PC-9 (cell line): ENCODE data around the gene ZCRB1.
"Not testable (repeated sequence)": the region's sequence is repeated elsewhere in the genome, so short reads cannot be mapped to it uniquely, and the experiment has no call there.

Experiments used
- EZH2 ChIP-seq: fragments of 200-600 bp; sonication (generic); IDR thresholded peaks from 2 replicates; pipeline ENCODE4 v1.8.0; 2017; ENCODE audit warnings: antibody characterized with exemption, low read depth
- TF ChIP-seq, protein P1 (sequence below): fragments of 200-600 bp; sonication (generic); conservative IDR thresholded peaks from 2 replicates; pipeline ENCODE4 v1.6.1; 2017; ENCODE audit warnings: mixed run types, antibody characterized with exemption, mild to moderate bottlenecking, moderate library complexity

DNA sequence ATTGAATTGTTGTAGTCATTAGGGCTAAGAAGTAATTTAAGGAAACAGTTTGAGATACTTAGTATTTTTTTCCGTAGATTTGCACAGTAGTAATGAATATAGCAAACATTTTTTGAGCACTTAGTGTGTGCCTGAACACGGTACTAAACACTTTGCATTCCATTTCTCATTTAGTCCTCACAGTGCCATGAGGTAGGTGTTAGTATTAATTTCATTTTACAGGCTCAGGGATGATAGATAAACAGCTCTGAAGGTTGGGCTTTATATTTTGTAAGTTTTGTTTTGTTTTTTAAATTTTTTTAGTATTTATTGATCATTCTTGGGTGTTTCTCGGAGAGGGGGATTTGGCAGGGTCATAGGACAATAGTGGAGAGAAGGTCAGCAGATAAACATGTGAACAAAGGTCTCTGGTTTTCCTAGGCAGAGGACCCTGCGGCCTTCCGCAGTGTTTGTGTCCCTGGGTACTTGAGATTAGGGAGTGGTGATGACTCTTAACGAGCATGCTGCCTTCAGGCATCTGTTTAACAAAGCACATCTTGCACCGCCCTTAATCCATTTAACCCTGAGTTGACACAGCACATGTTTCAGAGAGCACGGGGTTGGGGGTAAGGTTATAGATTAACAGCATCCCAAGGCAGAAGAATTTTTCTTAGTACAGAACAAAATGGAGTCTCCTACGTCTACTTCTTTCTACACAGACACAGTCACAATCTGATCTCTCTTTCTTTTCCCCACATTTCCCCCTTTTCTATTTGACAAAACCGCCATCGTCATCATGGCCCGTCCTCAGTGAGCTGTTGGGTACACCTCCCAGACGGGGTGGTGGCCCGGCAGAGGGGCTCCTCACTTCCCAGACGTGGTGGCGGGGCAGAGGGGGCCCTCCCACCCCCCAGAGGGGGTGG, 23.5 kb upstream of the ZCRB1 start:
- TF ChIP-seq, protein P1, sequence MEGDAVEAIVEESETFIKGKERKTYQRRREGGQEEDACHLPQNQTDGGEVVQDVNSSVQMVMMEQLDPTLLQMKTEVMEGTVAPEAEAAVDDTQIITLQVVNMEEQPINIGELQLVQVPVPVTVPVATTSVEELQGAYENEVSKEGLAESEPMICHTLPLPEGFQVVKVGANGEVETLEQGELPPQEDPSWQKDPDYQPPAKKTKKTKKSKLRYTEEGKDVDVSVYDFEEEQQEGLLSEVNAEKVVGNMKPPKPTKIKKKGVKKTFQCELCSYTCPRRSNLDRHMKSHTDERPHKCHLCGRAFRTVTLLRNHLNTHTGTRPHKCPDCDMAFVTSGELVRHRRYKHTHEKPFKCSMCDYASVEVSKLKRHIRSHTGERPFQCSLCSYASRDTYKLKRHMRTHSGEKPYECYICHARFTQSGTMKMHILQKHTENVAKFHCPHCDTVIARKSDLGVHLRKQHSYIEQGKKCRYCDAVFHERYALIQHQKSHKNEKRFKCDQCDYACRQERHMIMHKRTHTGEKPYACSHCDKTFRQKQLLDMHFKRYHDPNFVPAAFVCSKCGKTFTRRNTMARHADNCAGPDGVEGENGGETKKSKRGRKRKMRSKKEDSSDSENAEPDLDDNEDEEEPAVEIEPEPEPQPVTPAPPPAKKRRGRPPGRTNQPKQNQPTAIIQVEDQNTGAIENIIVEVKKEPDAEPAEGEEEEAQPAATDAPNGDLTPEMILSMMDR: not testable (repeated sequence)
- not testable (repeated sequence) for TF ChIP-seq EZH2
